NCI-H2029 (cell line): Measurements from ENCODE around the gene NEDD9.

Experiments used
- DNase-seq: peaks from one replicate; lab custom pipeline; 2025; lab: John Stamatoyannopoulos, UW

NEDD9 gene

GRCh38 chr6:11232193-11232769 is at the start of gene NEDD9:
NEDD9 (minus strand) TSS chr6:11232668; CDS start chr6:11232515, 153 bp downstream.
- DNase-seq = peak; percentile 97

GRCh38 chr6:11282245-11282644 is 49.8 kb upstream of the NEDD9 start:
- DNase-seq = no peak

GRCh38 chr6:11280394-11280793 is 47.9 kb upstream of the NEDD9 start:
- no peak for DNase-seq

- no peak for DNase-seq
Measured at GRCh38 chr6:11279284-11279689, 46.8 kb upstream of the NEDD9 start.

- no peak for DNase-seq
Measured at GRCh38 chr6:11278207-11278559, 45.7 kb upstream of the NEDD9 start.

- no peak for DNase-seq
Measured at GRCh38 chr6:11277275-11278206, 45.1 kb upstream of the NEDD9 start.

- no peak for DNase-seq
Measured at GRCh38 chr6:11276911-11277274, 44.4 kb upstream of the NEDD9 start.

- no peak for DNase-seq
Measured at GRCh38 chr6:11276228-11276627, 43.8 kb upstream of the NEDD9 start.

GRCh38 chr6:11275598-11275997 is 43.1 kb upstream of the NEDD9 start:
- DNase-seq = no peak

GRCh38 chr6:11273406-11274065 is 41.1 kb upstream of the NEDD9 start:
- no peak for DNase-seq

GRCh38 chr6:11272491-11273192 is 40.2 kb upstream of the NEDD9 start:
- peak; percentile 75 for DNase-seq

GRCh38 chr6:11271228-11272020 is 39.0 kb upstream of the NEDD9 start:
- DNase-seq = no peak

- peak; percentile 69 for DNase-seq
Measured at GRCh38 chr6:11270030-11271027, 37.9 kb upstream of the NEDD9 start.

- no peak for DNase-seq
Measured at GRCh38 chr6:11268978-11269377, 36.5 kb upstream of the NEDD9 start.

- DNase-seq = no peak
Measured at GRCh38 chr6:11266926-11267325, 34.5 kb upstream of the NEDD9 start.

- no peak for DNase-seq
Measured at GRCh38 chr6:11265932-11266331, 33.5 kb upstream of the NEDD9 start.

- DNase-seq = no peak
Measured at GRCh38 chr6:11264100-11264499, 31.6 kb upstream of the NEDD9 start.

- peak; percentile 82 for DNase-seq
Measured at GRCh38 chr6:11263291-11263775, 30.9 kb upstream of the NEDD9 start.

GRCh38 chr6:11262242-11262641 is 29.8 kb upstream of the NEDD9 start:
- no peak for DNase-seq
